Esophagus squamous epithelium (tissue), 4 donors: ENCODE results near the gene UFSP2.

Source experiments
- CTCF ChIP-seq, 6 experiments: fragments of 450-650 bp in 4 of 6; fragments of 200-600 bp in 2 of 6; sonication (generic) in 2 of 6; IDR thresholded peaks; one replicate each; pipeline ENCODE4 v1.5.1; 2016 to 2019; ENCODE audit warnings: antibody characterized with exemption in 6 of 6, mild to moderate bottlenecking in 4 of 6, moderate library complexity in 4 of 6
- POLR2A ChIP-seq, 4 donors: fragments of 450-650 bp; IDR thresholded peaks; one replicate each; pipeline ENCODE4 v1.6.1; 2017; ENCODE audit warnings: antibody characterized with exemption in 4 of 4, mild to moderate bottlenecking in 4 of 4, moderate library complexity in 3 of 4

GRCh38 chr4:185374027-185374426, 51.7 kb downstream of the UFSP2 start:
- no peak for TF ChIP-seq CTCF (IDR thresholded peaks at IDR 0.05)
- no peak for TF ChIP-seq POLR2A (IDR thresholded peaks at IDR 0.05)
